Hepatocyte (in vitro differentiated cells): ENCODE data around the gene IKBKG. TPM values are rescaled to one million over a fixed set of nuclear protein-coding genes. Genes with fewer than 3 reads are reported as not detected.

Source experiments
- DNase-seq: peaks from one replicate; pipeline ENCODE4 v3.0.0-alpha.2; 2016; ENCODE audit warnings: low spot score
- H2AFZ ChIP-seq: fragments of 200-600 bp; sonication (generic); 2 replicates; pipeline ENCODE4 v1.6.0; 2016; ENCODE audit warnings: antibody characterized with exemption, mild to moderate bottlenecking
- H3K27ac ChIP-seq: fragments of 200-600 bp; sonication (generic); 2 replicates; pipeline ENCODE4 v1.5.1; 2016; ENCODE audit warnings: mild to moderate bottlenecking
- H3K27me3 ChIP-seq: fragments of 200-600 bp; sonication (generic); 2 replicates; pipeline ENCODE4 v1.6.1; 2016
- H3K36me3 ChIP-seq: fragments of 200-600 bp; sonication (generic); replicated peaks from 2 replicates; pipeline ENCODE4 v1.5.1; 2016; ENCODE audit warnings: low read depth; ENCODE audit not compliant: insufficient read depth
- H3K4me1 ChIP-seq: fragments of 200-600 bp; sonication (generic); 2 replicates; pipeline ENCODE4 v1.5.1; 2016; ENCODE audit warnings: mild to moderate bottlenecking, moderate library complexity; ENCODE audit not compliant: insufficient read depth
- H3K4me2 ChIP-seq: fragments of 200-600 bp; sonication (generic); 2 replicates; pipeline ENCODE4 v1.6.0; 2016
- H3K4me3 ChIP-seq: fragments of 200-600 bp; sonication (generic); 2 replicates; pipeline ENCODE4 v1.5.1; 2016; ENCODE audit warnings: mild to moderate bottlenecking
- H3K79me2 ChIP-seq: fragments of 200-600 bp; sonication (generic); 2 replicates; pipeline ENCODE4 v1.6.0; 2017; ENCODE audit warnings: mild to moderate bottlenecking
- H3K9me2 ChIP-seq: fragments of 200-600 bp; sonication (generic); replicated peaks from 2 replicates; pipeline ENCODE4 v1.6.0; 2017; ENCODE audit warnings: mild to moderate bottlenecking; ENCODE audit not compliant: insufficient read depth
- H3K9me3 ChIP-seq: fragments of 200-600 bp; sonication (generic); 2 replicates; pipeline ENCODE4 v1.5.1; 2016; ENCODE audit warnings: low read depth, mild to moderate bottlenecking
- H4K20me1 ChIP-seq: fragments of 200-600 bp; sonication (generic); 2 replicates; pipeline ENCODE4 v1.6.0; 2016; ENCODE audit warnings: mild to moderate bottlenecking; ENCODE audit not compliant: insufficient read depth, poor library complexity, severe bottlenecking
- EZH2 ChIP-seq: fragments of 200-600 bp; sonication (generic); IDR thresholded peaks from 2 replicates; pipeline ENCODE4 v1.6.1; 2016; ENCODE audit warnings: antibody characterized with exemption, mild to moderate bottlenecking, borderline replicate concordance
- EZH2phosphoT487 ChIP-seq: fragments of 200-600 bp; sonication (generic); IDR thresholded peaks from one replicate; pipeline ENCODE4 v1.6.1; 2018; ENCODE audit warnings: antibody characterized with exemption, mild to moderate bottlenecking, low read depth, moderate library complexity; ENCODE audit not compliant: unreplicated experiment, severe bottlenecking
- WGBS: methylation state at CpG from one replicate; pipeline ENCODE4 v1.1.6; 2016; ENCODE audit warnings: low lambda C conversion rate; ENCODE audit errors: missing lambda C conversion rate; 5-methylcytosine and 5-hydroxymethylcytosine counted together
- polyA plus RNA-seq: library from polyadenylated mRNA; unstranded; fragments of >200 nt; fragmentation: Nextera tagmentation; extraction: Ambion mirVana; gene quantifications from 2 replicates; pipeline ENCODE4 v1.2.1, GENCODE V29; 2016
- total RNA-seq: library from RNA; depleted of rRNA; stranded (reverse); fragments of >200 nt; gene quantifications from 2 replicates; pipeline ENCODE4 v1.2.3, GENCODE V29; 2014
- TF ChIP-seq, protein P1 (sequence below): fragments of 200-600 bp; sonication (generic); IDR thresholded peaks from 2 replicates; pipeline ENCODE4 v1.5.1; 2016; ENCODE audit warnings: antibody characterized with exemption, mild to moderate bottlenecking; ENCODE audit not compliant: poor library complexity

The IKBKG gene
- total and polyA plus RNA-seq, 2 experiments from 2014 or later: 19.7 to 30.7 TPM

DNA sequence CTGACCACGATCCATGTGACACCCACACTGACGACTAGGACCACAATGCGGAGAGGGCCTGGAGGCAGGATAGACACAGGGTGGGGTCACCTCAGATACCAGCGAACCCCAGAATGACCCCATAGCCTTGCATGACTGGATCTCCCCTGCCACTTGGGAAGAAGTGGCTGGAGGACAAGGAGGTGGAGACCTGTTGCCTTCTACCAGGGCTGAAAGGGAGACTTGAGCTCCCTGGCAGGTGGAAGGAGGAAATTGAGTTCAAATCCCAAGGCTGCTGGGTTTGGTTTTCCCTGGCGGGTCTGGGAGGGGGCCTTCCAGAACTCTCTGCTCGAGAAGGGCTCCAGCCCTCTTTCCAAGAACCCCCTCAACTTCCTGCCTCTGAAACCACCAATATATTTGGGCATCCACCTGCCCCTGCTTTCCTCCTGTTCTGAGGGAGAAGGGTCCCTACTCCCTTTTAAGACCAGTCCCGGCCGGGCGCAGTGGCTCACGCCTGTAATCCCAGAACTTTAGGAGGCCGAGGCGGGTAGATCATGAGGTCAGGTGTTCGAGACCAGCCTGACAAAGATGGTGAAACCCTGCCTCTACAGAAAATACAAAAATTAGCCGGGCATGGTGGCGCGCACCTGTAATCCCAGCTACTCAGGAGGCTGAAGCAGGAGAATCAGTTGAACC lies 34.4 kb upstream of the IKBKG start:
- Histone ChIP-seq H3K4me1 (peaks cover 11% of the 10 kb centered on the region), H3K27me3 (no peaks in the 10 kb centered on the region), H3K79me2 (peaks cover 6% of the 10 kb centered on the region), H3K4me2 (no peak overlapping the region), H4K20me1 (no peaks in the 10 kb centered on the region), H3K36me3 (no peaks in the 10 kb centered on the region), H3K4me3 (no peak overlapping the region), H3K27ac (no peak overlapping the region), H2AFZ (no peak overlapping the region), H3K9me2 (no peaks in the 10 kb centered on the region), H3K9me3 (no peaks in the 10 kb centered on the region)
- DNase-seq: no peak
- TF ChIP-seq EZH2phosphoT487 (no peak), EZH2 (no peak)
- TF ChIP-seq, protein P1, sequence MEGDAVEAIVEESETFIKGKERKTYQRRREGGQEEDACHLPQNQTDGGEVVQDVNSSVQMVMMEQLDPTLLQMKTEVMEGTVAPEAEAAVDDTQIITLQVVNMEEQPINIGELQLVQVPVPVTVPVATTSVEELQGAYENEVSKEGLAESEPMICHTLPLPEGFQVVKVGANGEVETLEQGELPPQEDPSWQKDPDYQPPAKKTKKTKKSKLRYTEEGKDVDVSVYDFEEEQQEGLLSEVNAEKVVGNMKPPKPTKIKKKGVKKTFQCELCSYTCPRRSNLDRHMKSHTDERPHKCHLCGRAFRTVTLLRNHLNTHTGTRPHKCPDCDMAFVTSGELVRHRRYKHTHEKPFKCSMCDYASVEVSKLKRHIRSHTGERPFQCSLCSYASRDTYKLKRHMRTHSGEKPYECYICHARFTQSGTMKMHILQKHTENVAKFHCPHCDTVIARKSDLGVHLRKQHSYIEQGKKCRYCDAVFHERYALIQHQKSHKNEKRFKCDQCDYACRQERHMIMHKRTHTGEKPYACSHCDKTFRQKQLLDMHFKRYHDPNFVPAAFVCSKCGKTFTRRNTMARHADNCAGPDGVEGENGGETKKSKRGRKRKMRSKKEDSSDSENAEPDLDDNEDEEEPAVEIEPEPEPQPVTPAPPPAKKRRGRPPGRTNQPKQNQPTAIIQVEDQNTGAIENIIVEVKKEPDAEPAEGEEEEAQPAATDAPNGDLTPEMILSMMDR: no peak
- WGBS: 88% methylated on average over 16 of the region's 16 CpGs

DNA sequence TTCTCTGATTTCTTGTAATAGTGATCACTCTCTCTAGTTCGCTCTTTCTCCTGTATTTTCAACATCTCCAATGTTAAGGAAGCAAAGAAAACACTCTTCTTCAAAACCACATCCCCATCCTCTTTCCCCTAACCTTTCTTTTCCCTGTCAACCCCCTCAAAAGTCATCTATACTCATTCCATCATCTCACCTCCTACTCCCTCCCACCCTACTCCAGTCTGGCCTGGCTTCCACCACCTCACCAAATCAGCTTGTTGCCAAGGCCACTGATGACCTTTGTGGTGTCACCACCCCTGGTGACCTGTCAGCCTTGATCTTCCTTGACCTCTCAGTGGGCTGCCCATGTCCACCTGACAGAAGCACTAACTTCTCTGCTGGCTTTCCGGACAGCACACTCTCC lies 33.7 kb upstream of the IKBKG start:
- H3K27me3 ChIP-seq: no peaks in the 10 kb centered on the region
- peaks cover 6% of the 10 kb centered on the region for H3K79me2 ChIP-seq
- H3K9me2 ChIP-seq: no peaks in the 10 kb centered on the region
- H3K4me1 ChIP-seq: peaks cover 14% of the 10 kb centered on the region
- no peaks in the 10 kb centered on the region for H4K20me1 ChIP-seq
- H3K4me3 ChIP-seq: no peak overlapping the region
- H3K9me3 ChIP-seq: no peaks in the 10 kb centered on the region
- H3K27ac ChIP-seq: no peak overlapping the region
- TF ChIP-seq, protein P1: no peak
- TF ChIP-seq EZH2 (no peak), EZH2phosphoT487 (no peak)
- no peak overlapping the region for H2AFZ ChIP-seq
- DNase-seq: no peak
- no peak overlapping the region for H3K4me2 ChIP-seq
- 79% methylated on average over 2 of the region's 2 CpGs for WGBS
- H3K36me3 ChIP-seq: no peaks in the 10 kb centered on the region

DNA sequence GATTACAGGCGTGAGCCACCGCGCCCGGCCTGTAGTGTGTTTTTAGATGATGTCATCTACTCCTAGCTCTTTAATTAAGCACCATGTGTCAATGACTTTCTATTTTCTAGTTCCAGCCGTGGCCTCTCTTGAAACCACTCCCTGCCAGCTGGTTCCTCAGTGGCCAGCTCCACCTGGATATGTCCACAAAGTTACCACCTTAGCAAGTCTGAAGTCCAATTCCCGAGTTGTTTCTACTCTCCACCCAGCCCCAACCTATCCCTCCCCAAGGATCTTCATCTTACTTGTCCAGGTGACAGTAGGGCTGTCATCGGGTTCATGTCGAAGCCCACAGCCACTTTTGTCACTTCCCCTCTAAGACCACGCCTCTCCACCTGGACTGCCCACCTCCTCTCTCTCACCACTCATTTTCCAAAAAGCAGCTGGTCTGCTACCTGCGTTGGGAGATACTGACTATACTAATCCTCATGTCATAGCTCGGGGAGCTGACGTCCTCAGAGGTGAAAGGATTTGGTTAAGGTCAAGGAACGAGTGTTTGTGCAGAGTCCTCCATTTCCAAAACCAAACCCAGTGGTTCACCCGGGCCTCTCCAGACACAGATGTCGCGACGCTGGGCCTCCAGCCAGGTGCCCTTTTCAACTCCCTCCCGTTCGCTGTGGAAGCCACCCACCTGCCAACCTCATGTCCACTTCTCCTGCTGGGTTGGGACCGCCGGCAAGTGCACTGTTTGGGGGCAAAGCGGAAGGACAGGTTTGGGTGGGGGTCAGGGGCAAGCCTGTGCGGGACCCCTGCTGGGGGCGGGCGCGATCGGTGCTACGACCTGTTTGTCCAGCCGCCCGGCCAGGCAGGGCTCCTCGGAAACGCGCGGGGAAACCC lies 32.1 kb upstream of the IKBKG start:
- WGBS: 53% methylated on average over 29 of the region's 34 CpGs
- Histone ChIP-seq H3K27me3 (no peaks in the 10 kb centered on the region), H3K4me1 (peaks cover 14% of the 10 kb centered on the region), H3K4me3 (peak overlapping the region; percentile 41), H3K36me3 (no peaks in the 10 kb centered on the region), H3K79me2 (peaks cover 6% of the 10 kb centered on the region), H3K9me2 (no peaks in the 10 kb centered on the region), H3K4me2 (peak overlapping the region; percentile 72), H4K20me1 (no peaks in the 10 kb centered on the region), H3K27ac (peak overlapping the region; percentile 95), H3K9me3 (no peaks in the 10 kb centered on the region), H2AFZ (no peak overlapping the region)
- TF ChIP-seq EZH2 (no peak), EZH2phosphoT487 (no peak)
- TF ChIP-seq, protein P1: no peak
- peak; percentile 60 for DNase-seq
